Measurements from ENCODE around the gene ELK4. TPM values are rescaled to one million over a fixed set of nuclear protein-coding genes. Genes with fewer than 3 reads are reported as not detected.
A peak's percentile ranks its signal among the peaks of the same experiment; 100 is the strongest.

The ELK4 gene
- total and polyA plus RNA-seq, 2 of the 13 experiments (the other 11 are each of a cell fraction or from before 2014, with no cell fraction given), result 8.3 to 13.1 TPM

DNA sequence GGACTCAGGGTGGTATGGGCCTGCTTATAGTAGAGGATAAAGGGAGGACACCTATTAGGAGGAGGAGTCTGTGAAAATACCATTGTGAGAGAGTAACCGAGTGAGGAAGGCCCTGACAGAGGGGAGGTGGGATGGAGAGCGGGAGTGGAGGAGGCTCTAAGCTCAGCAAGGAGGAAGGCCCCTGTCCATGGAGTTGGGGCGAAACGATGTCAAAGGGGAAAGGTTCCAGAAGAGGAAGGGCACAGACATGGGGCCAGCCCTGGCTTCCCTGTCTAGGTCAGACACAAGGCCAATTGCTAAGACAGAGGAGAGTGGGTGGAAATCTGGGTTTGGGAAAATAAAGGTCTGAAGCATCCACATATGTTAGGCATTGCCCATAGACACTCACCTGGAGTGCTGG, 44.2 kb downstream of the ELK4 start (continued):
- TF ChIP-seq PCBP2 (optimal IDR thresholded peaks at IDR 0.05; ENCODE audit: low read depth, low read length, poor library complexity, severe bottlenecking), result no peak
- TF ChIP-seq ZNF232 (CRISPR knock-in tag; IDR thresholded peaks at IDR 0.05; ENCODE audit: borderline replicate concordance), result no peak
- TF ChIP-seq, protein P1, sequence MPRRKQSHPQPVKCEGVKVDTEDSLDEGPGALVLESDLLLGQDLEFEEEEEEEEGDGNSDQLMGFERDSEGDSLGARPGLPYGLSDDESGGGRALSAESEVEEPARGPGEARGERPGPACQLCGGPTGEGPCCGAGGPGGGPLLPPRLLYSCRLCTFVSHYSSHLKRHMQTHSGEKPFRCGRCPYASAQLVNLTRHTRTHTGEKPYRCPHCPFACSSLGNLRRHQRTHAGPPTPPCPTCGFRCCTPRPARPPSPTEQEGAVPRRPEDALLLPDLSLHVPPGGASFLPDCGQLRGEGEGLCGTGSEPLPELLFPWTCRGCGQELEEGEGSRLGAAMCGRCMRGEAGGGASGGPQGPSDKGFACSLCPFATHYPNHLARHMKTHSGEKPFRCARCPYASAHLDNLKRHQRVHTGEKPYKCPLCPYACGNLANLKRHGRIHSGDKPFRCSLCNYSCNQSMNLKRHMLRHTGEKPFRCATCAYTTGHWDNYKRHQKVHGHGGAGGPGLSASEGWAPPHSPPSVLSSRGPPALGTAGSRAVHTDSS (CRISPR knock-in tag; conservative IDR thresholded peaks at IDR 0.05), result no peak
- no peak for TF ChIP-seq MTA1 (CRISPR knock-in tag; IDR thresholded peaks at IDR 0.05; ENCODE audit: borderline replicate concordance)
- no peak for TF ChIP-seq FOSL2 (CRISPR knock-in tag; IDR thresholded peaks at IDR 0.05)

DNA sequence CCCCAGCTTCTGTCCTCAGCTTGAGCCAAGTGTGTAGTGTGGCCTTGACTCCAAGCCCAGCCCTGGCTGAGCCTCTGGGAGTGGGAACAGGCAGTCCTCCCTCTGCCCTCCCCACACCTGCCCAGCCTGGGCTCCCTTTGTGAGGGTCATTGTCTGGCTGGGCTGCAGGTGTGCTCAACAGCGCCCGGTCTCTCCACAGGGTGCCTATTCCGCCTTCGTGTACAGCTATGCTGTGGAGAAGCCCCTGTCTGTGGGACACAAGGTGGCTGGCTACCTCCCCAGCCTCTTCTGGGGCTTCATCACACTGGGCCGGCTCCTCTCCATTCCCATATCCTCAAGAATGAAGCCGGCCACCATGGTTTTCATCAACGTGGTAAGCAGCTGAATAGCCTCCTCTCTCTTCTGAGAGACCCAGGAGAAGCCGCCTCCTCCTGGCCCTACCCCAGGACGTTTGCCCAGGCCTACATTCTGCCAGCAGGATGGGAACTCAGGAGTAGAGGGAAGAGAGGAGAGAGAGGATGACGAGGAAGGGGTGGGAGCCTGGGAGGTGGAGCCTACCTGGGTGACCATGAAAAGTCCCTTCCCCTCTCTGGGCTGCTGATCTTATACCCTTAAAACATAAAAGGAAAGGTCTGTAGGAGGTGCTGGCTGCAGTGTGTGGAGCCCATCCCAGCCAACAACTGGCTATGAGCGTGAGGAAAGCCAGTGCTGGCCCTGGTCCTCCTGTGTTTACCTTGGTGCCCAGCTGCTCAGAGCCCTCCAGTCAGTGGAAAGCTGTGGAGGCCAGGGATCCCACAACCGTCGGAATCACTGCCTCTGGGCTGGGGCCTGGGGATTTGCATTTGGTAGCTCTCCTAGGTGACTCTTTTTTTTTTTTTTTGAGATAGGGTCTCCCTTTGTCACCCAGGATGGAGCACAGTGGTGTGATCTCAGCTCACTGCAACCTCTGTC, 45.7 kb downstream of the ELK4 start:
- BruUV-seq (replicated peaks), result no TSS peak
- Histone ChIP-seq H3K79me2 (ENCODE audit: insufficient read depth, low read length) (no peaks in the 10 kb centered on the region), H2AFZ (ENCODE audit: low read length) (no peak overlapping the region), H3K27me3 (ENCODE audit: control insufficient read depth in 1 of 2, insufficient read depth in 2 of 2, low read length in 2 of 2) (peaks cover 0 to 17% of the 10 kb centered on the region in 2 experiments; a peak in 3 of 5 replicates), H3K4me3 (replicated peaks in 1 of 3; ENCODE audit: insufficient read depth in 1 of 3, low read depth in 2 of 3, low read length in 3 of 3) (no peak overlapping the region), H3K4me2 (ENCODE audit: low read depth, low read length) (no peak overlapping the region), H4K20me1 (ENCODE audit: insufficient read depth, low read length) (no peaks in the 10 kb centered on the region), H3K36me3 (replicated peaks in 1 of 2; ENCODE audit: control insufficient read depth in 1 of 2, insufficient read depth in 2 of 2, low read length in 2 of 2) (no peaks in the 10 kb centered on the region), H3K9me3 (ENCODE audit: low read length) (no peaks in the 10 kb centered on the region), H3K27ac (ENCODE audit: extremely low read length, insufficient read depth, low read length) (no peak overlapping the region), H3K9ac (ENCODE audit: insufficient read depth, low read depth, low read length) (no peak overlapping the region), H3K4me1 (ENCODE audit: insufficient read depth, low read length) (peaks cover 63% of the 10 kb centered on the region)
- in situ Hi-C loops (cut with HindIII; ENCODE audit: extremely low pct_ligation_motif_present, low pct_unique_long_range_greater_than_20kb) (no loop called here), intact Hi-C loops (cut with micrococcal nuclease; ENCODE audit: unreplicated experiment) (no loop called here)
- CTCF ChIA-PET (ENCODE audit: low intra/inter-chr PET ratio, low total read pairs), result no interaction called here
- peak; percentile 59 for TF ChIP-seq ZNF263 (CRISPR knock-in tag; IDR thresholded peaks at IDR 0.05)
- TF ChIP-seq, protein P2, sequence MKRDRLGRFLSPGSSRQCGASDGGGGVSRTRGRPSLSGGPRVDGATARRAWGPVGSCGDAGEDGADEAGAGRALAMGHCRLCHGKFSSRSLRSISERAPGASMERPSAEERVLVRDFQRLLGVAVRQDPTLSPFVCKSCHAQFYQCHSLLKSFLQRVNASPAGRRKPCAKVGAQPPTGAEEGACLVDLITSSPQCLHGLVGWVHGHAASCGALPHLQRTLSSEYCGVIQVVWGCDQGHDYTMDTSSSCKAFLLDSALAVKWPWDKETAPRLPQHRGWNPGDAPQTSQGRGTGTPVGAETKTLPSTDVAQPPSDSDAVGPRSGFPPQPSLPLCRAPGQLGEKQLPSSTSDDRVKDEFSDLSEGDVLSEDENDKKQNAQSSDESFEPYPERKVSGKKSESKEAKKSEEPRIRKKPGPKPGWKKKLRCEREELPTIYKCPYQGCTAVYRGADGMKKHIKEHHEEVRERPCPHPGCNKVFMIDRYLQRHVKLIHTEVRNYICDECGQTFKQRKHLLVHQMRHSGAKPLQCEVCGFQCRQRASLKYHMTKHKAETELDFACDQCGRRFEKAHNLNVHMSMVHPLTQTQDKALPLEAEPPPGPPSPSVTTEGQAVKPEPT (CRISPR knock-in tag; IDR thresholded peaks at IDR 0.05; ENCODE audit: low read depth), result no peak
- TF ChIP-seq SALL1 (CRISPR knock-in tag; IDR thresholded peaks at IDR 0.05), result 0 out of 2 replicates have a peak, but pooled peaks have one; percentile 14
- no peak for TF ChIP-seq ZFP1 (CRISPR knock-in tag; IDR thresholded peaks at IDR 0.05)
- no peak for DNase-seq (ENCODE audit: low spot score)
- ATAC-seq, result no peak
- POLR2A ChIA-PET, result no interaction called here
- WGBS (ENCODE audit: low lambda C conversion rate), result 28% methylated on average over 9 of the region's 13 CpGs
- no peak for FAIRE-seq
